ENCODE results near the gene MST1. TPM values are rescaled to one million over a fixed set of nuclear protein-coding genes. Genes with fewer than 3 reads are reported as not detected.

MST1 gene
- total RNA-seq, 1 experiment from 2014 or later = 3.3 TPM

DNA sequence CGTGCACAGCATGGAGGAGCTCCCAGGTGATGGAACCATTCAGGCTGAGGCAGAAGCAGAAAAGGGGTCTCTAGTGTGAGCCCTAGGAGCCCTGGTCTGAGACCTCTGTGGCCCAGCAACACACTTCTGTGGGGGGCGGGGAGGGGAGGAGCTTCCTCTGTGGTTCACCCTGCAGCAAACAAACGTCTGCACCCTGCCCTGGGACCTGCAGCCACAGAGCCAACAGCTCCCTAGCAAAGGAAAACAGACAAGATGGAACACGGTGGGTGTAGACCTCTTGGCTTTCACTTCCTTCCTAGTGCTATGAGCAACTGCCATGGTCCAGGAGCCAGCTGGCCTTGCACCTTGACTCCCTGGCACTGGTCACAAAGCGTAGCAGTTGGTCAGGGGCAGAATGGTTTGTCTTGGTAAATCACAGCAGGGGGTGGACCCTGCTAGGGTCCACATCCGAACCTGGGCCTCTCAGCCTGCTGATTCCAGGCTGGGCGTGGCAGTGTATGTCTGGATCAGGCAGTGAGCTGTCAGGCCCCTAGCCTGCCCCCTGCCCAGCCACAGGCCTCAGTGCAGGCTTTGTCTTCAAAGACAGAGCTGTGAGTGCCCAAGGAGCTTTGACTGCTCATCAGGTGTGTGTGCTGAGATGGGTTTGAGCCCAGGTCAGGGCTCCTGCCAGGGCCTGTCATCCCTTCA, 23.5 kb upstream of the MST1 start:
- H3K36me3 ChIP-seq = no peaks in the 10 kb centered on the region
- no peak overlapping the region for H3K27ac ChIP-seq
- H3K4me1 ChIP-seq = no peaks in the 10 kb centered on the region
- no peaks in the 10 kb centered on the region for H3K9me3 ChIP-seq (replicated peaks)
- H3K27me3 ChIP-seq = no peaks in the 10 kb centered on the region
- DNase-seq = no peak
- no peak overlapping the region for H3K4me3 ChIP-seq

DNA sequence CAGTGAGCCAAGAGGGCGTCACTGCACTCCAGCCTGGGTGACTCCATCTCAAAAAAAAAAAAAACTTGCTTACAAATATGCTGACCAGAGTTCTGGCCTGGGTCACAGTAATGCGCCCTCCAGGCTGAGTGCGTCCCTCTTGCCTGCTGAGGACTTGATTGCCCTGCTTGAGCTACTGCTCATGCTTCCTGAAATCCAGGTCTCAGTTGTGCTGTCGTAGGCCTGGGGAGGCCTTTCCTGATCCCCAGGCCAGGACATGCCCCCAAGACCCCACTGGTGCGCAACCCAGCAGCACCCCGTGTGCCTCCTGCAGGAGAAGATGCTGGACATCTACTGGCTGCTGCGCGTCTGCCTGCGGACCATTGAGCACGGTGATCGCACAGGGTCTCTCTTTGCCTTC, 22.9 kb upstream of the MST1 start:
- Histone ChIP-seq H3K4me3 (no peak overlapping the region), H3K9me3 (replicated peaks) (no peaks in the 10 kb centered on the region), H3K36me3 (no peaks in the 10 kb centered on the region), H3K27ac (no peak overlapping the region), H3K27me3 (no peaks in the 10 kb centered on the region), H3K4me1 (no peaks in the 10 kb centered on the region)
- no peak for DNase-seq

DNA sequence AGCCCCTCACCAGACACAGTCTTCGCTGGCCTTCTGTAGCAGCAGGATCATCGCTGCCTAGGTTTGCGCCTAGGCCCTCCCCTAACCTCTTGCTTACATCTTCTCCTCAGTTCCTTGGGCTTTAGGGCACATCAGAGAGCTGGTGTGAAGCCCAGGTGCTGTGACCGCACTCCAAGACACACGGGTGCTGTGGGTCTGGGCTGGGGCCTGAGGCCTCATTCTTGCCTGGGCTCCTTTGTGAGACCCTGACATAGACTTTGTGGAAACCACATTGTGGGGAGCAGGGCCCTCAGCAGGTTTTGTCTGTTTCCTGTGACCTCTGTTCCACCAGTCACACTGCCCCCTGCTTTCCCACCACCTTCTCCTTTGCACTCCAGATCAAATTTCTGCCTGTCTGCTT, 22.2 kb upstream of the MST1 start:
- H3K4me3 ChIP-seq = no peak overlapping the region
- no peak for DNase-seq
- no peak overlapping the region for H3K27ac ChIP-seq
- H3K9me3 ChIP-seq (replicated peaks) = no peaks in the 10 kb centered on the region
- H3K27me3 ChIP-seq = no peaks in the 10 kb centered on the region
- no peaks in the 10 kb centered on the region for H3K36me3 ChIP-seq
- H3K4me1 ChIP-seq = no peaks in the 10 kb centered on the region

DNA sequence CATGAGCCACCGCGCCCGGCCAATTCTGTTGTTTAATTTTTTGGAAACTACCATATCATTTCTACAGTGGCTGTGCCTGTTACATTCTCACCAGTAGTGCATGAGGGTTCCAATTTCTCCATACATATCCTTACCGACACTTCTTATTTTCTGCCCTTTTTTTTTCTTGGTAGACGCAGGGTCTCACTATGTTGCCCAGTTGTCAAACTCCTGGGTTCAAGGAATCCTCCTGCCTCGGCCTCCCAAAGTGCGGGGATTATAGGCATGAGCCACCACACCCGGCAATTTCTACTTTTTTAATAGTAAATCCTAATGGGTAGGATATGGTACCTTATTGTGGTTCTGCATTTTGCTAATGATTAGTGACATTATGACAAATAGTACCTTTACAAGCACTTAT, 20.6 kb upstream of the MST1 start:
- Histone ChIP-seq H3K4me3 (no peak overlapping the region), H3K9me3 (replicated peaks) (no peaks in the 10 kb centered on the region)

DNA sequence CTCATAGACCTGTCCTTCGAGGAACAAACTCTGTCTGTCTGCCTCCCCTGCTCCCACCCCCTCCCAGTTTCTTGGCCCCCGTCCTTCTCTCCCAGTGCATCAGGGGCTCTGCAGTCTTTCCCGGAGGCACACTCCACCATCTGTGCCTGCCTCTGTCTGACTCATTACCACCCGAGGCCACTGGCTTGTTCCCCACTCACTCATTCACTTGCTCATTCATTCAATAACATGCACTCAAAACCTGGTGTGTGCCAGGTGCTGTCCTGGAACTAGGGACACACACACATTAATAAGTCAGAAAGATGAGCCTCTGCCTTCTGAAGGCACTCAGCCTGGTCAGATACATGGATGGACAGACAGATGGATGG, 17.8 kb upstream of the MST1 start:
- DNase-seq = no peak
- Histone ChIP-seq H3K4me3 (no peak overlapping the region), H3K27ac (no peak overlapping the region), H3K9me3 (replicated peaks) (no peaks in the 10 kb centered on the region), H3K36me3 (no peaks in the 10 kb centered on the region), H3K27me3 (no peaks in the 10 kb centered on the region), H3K4me1 (no peaks in the 10 kb centered on the region)

More for the DNA sequence above, 20.6 kb upstream of the MST1 start:
- Histone ChIP-seq H3K27ac (no peak overlapping the region), H3K27me3 (no peaks in the 10 kb centered on the region), H3K36me3 (no peaks in the 10 kb centered on the region), H3K4me1 (no peaks in the 10 kb centered on the region)
- DNase-seq = no peak

DNA sequence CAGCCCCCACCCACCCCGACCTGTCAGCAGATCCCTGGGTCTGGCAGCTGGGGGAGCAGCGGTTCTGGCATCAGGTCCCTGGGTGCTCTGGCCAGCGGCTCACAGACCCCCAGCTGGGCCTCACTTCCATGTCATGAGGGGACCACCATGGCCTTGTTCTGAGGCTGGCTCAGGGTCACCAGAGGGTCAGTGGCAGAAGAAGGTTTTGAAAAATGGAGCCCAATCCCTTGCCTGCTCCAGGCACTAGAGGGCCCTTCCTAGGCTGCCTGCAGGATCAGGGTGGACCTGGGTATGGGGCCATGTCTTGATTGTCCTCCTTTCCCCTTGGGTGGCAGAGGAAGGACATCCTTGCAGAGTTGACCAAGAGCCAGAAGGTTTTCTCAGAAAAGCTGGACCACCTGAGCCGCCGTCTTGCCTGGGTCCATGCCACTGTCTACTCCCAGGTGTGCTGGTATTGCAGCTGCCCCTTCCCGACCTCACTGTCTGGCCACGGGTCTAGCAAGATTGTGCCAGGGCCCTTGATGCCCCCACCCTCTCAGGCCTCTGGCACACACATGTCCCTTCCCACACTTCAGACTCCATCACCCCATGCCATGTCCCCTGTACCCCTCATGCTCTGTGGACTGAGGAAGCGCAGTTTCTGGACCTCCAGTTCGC, 17.3 kb upstream of the MST1 start:
- no peak overlapping the region for H3K4me3 ChIP-seq
- DNase-seq = no peak
- H3K27me3 ChIP-seq = no peaks in the 10 kb centered on the region
- H3K27ac ChIP-seq = no peak overlapping the region
- no peaks in the 10 kb centered on the region for H3K4me1 ChIP-seq
- no peaks in the 10 kb centered on the region for H3K9me3 ChIP-seq (replicated peaks)
- H3K36me3 ChIP-seq = no peaks in the 10 kb centered on the region; the same call in 1 of the 2 replicates

DNA sequence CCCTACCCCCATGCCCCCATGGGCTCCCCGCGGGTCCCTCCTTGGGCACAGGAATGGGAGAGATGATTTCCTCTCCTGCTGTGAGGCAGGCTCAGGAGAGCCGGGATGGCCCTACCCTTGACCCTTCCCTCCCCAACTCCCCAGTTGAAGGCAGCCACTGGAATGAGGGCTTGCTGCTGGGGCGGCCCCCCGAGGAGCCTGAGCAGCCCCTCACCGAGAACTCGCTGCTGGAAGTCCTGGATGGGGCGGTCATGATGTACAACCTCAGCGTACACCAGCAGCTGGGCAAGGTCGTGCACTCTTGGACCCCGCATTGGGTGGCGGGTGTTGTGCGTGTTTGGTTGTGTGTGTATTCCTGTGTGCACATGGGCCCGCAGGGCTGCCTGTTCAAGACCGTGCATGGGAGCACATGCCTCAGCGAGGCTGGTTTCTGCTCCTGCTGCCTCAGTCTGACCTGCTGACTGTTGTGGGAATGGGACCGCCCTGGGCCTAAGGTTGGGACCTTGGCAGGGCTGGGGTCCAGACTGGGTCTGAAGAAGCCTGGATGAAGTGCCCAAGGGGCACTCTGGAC, 16.2 kb upstream of the MST1 start:
- DNase-seq = no peak
- Histone ChIP-seq H3K9me3 (replicated peaks) (no peaks in the 10 kb centered on the region), H3K36me3 (no peaks in the 10 kb centered on the region; the same call in 1 of the 2 replicates), H3K4me3 (no peak overlapping the region), H3K27ac (no peak overlapping the region), H3K27me3 (no peaks in the 10 kb centered on the region), H3K4me1 (no peaks in the 10 kb centered on the region)

DNA sequence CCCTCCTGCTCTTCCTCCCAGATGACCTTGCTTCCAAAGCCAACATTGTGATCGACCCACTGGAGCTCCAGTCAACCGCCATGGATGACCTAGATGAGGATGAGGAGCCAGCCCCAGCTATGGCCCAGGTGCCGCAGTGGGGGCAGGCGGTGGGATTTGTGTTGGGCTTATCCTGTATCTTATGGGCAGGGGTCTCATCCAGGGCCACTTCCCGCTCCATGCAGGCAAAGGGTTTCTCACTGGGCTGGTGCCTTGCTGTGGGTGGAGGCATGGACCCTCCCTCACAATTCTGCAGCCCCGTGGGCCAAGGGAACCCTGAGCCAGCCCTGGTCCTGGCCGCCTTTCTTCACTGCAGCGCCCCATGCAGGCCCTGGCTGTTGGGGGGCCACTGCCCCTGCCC, 15.4 kb upstream of the MST1 start:
- no peaks in the 10 kb centered on the region; the same call in 1 of the 2 replicates for H3K36me3 ChIP-seq

DNA sequence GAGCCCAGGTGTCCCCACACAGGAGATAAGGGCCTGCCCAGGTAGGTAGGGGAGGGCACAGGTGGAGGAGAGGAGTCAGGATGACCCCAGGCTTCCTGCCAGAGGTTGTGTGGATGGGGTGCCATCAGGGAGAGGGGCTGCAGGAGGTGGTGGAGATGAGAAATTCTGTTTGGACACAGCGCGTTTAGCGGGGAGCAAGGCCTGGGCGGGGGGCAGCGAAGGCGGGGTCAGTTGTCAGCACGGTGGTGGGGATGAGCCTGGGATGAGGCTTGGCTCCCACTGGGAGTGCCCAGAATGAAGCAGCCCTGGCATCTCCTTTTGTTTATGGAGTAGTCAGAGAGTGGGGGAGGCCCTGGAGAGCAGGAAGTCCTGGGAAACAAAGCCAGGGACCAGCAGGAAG, 14.7 kb upstream of the MST1 start:
- Histone ChIP-seq H3K4me1 (no peaks in the 10 kb centered on the region), H3K27me3 (no peaks in the 10 kb centered on the region), H3K36me3 (no peaks in the 10 kb centered on the region; the same call in 1 of the 2 replicates), H3K27ac (no peak overlapping the region), H3K4me3 (no peak overlapping the region), H3K9me3 (replicated peaks) (no peaks in the 10 kb centered on the region)
- no peak for DNase-seq

More for the DNA sequence above, 15.4 kb upstream of the MST1 start:
- no peaks in the 10 kb centered on the region for H3K9me3 ChIP-seq (replicated peaks)
- no peaks in the 10 kb centered on the region for H3K4me1 ChIP-seq
- H3K4me3 ChIP-seq = no peak overlapping the region
- no peak for DNase-seq
- no peaks in the 10 kb centered on the region for H3K27me3 ChIP-seq
- no peak overlapping the region for H3K27ac ChIP-seq

DNA sequence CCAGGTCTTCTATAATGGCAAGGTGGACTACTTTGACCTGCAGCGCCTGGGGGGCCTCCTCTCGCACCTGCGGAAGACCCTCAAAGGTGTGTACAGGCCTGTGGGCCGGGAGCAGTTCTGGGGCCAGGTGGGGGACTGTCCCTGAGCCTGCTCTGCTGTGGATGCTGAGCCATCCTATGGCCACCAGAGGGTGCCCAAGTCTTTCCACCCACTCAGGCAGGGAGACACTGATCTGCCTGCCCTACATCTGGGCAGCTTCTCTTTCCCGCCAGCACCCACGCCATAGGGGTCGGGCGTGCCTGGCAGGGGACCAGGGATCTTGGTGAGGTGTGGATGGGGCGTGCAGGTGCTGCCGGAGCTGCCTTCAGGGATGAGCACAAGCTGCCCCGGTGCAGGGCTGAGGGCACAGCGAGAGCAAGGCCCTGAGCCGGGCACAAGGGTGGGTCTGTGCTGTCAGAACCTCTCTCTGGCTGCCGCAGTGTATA, 14.2 kb upstream of the MST1 start:
- DNase-seq = peak; percentile 56 to 76

DNA sequence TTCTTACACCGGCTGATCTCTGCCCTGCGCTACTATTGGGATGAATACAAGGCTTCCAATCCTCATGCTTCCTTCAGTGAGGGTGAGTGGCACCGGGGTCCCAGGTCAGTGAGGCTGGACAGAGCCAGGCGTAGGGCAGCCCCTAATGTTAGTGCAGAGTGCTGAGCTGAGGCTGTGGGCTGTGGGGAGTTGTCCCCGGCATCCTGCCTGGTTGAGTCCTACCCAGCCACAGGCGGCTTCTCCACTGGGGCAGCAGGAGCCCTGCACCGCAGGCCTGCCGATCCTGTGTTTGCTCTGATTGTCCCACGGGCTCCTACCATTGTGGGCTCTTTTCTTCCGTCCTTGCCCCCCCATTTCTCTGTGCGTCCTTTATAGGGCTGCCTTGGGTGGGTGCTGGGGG, 13.4 kb upstream of the MST1 start:
- Histone ChIP-seq H3K36me3 (no peaks in the 10 kb centered on the region; the same call in 1 of the 2 replicates), H3K27me3 (no peaks in the 10 kb centered on the region), H3K9me3 (replicated peaks) (no peaks in the 10 kb centered on the region), H3K27ac (no peak overlapping the region), H3K4me1 (no peaks in the 10 kb centered on the region), H3K4me3 (no peak overlapping the region)
- no peak for DNase-seq

More for the DNA sequence above, 14.2 kb upstream of the MST1 start:
- Histone ChIP-seq H3K27me3 (no peaks in the 10 kb centered on the region), H3K36me3 (no peaks in the 10 kb centered on the region; the same call in 1 of the 2 replicates), H3K9me3 (replicated peaks) (no peaks in the 10 kb centered on the region), H3K4me1 (no peaks in the 10 kb centered on the region), H3K27ac (no peak overlapping the region), H3K4me3 (no peak overlapping the region)

DNA sequence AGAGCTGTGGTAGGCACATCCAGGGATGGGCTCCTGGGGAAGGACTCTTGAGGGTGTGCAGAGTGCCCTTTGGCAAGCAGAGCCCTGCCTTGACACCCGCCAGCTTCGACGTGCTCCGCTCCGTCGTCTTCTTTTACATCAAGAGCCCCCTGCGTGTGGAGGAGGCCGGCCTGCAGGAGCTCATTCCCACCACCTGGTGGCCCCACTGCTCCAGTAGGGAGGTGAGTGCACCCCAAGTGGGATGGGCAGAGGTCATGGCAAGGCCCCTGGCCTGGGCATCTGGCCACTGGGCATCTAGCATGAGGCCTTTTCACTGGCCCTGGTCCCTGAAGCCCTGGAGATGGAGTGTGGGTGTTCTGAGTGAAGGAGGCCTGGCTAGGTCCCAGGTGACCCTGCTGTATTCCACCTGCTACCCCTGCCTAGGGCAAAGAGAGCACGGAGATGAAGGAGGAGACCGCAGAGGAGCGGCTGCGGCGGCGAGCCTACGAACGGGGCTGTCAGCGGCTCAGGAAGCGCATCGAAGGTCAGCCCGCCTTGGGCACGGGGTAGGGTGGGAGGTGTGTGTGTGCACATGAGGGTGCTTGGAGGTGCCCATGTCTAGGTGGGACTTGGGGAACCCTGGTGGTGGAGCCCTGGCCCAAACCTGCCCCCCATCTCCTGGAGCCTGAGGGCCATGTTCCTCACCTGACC, 12.3 kb upstream of the MST1 start:
- H3K9me3 ChIP-seq (replicated peaks) = no peaks in the 10 kb centered on the region
- H3K27ac ChIP-seq = no peak overlapping the region
- H3K4me3 ChIP-seq = no peak overlapping the region
- no peaks in the 10 kb centered on the region for H3K4me1 ChIP-seq
- no peaks in the 10 kb centered on the region; the same call in 1 of the 2 replicates for H3K36me3 ChIP-seq
- no peaks in the 10 kb centered on the region for H3K27me3 ChIP-seq
- DNase-seq = peak in 1 of 2 experiments; percentile 26

DNA sequence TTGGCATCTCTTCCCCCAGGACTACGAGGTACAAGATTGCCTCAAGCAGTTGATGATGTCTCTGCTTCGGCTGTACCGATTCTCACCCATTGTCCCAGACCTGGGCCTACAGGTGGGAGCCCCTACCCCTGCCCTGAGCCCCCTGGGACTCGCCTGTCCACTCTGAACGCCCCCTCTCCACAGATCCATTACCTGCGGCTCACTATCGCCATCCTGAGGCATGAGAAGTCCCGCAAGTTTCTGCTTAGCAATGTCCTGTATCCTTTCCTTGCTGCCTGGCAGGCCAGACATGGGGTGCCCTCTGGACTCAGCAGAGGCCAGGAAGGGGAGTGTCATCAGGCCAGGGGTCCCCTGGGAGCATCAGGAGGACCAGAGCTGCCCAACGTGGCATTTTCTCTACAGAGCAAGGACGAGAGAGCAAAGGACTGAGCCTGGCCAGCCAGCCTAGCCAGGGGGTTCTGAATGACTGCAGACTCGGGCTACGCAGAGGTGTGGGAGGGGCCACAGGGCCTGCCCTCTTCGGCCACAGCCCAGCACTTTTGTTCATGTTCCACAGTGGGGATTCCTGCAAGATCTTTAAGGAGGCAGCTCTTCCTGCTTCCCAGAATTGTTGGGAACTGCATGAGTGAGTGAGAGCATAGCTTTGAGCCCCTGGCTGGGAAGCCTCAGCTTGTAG, 11.3 kb upstream of the MST1 start:
- H3K4me1 ChIP-seq = no peaks in the 10 kb centered on the region
- H3K36me3 ChIP-seq = no peaks in the 10 kb centered on the region; the same call in 1 of the 2 replicates
- no peak for DNase-seq

DNA sequence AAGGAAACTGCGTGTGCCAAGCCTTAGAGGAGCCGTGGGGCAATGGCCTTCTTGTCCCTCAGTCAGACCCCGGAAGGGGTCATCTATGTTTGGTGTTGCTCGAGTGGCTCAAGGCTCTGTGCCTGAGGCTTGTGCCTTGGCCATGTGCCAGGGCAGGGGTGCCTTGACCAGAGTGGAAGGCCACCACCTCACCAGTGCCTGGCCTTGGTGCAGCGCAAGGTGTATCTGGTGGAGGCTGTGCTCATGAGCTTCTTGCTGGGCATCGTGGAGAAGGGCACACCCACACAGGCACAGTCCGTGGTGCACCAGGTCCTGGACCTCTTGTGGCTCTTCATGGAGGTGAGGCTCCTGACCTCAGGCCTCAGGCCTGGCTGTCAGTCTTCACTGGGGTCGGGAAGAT, 10.7 kb upstream of the MST1 start:
- Histone ChIP-seq H3K27me3 (no peaks in the 10 kb centered on the region), H3K27ac (no peak overlapping the region), H3K4me3 (no peak overlapping the region), H3K9me3 (replicated peaks) (no peaks in the 10 kb centered on the region), H3K4me1 (no peaks in the 10 kb centered on the region), H3K36me3 (no peaks in the 10 kb centered on the region; the same call in 1 of the 2 replicates)
- no peak for DNase-seq

More for the DNA sequence above, 11.3 kb upstream of the MST1 start:
- Histone ChIP-seq H3K4me3 (no peak overlapping the region), H3K27ac (no peak overlapping the region), H3K9me3 (replicated peaks) (no peaks in the 10 kb centered on the region), H3K27me3 (no peaks in the 10 kb centered on the region)

Measured in SJCRH30 (cell line).